Measurements from ENCODE around the gene AAR2. TPM values are rescaled to one million over a fixed set of nuclear protein-coding genes. Genes with fewer than 3 reads are reported as not detected.

AAR2 gene
- total RNA-seq, 1 experiment from 2014 or later, result 60.0 TPM

- H3K27ac Mint-ChIP-seq (ENCODE audit: unreplicated experiment), result no peak overlapping the region
- ChIA-PET CTCF (no interaction called here), POLR2A (no interaction called here)
- H3K36me3 Mint-ChIP-seq (ENCODE audit: insufficient read depth, unreplicated experiment), result no peaks in the 10 kb centered on the region
- TF ChIP-seq CTCF (IDR thresholded peaks at IDR 0.05; ENCODE audit: insufficient read depth in 1 of 2, low read depth in 1 of 2, low read length in 1 of 2, severe bottlenecking in 1 of 2, unreplicated experiment in 1 of 2), result no peak
- H3K4me1 Mint-ChIP-seq (ENCODE audit: low read depth, unreplicated experiment), result no peaks in the 10 kb centered on the region
- no peaks in the 10 kb centered on the region for H3K36me3 ChIP-seq (ENCODE audit: control insufficient read depth, insufficient read depth, low read length)
- no peaks in the 10 kb centered on the region for H3K9me3 Mint-ChIP-seq (ENCODE audit: unreplicated experiment)
- H3K4me3 Mint-ChIP-seq (ENCODE audit: unreplicated experiment), result no peak overlapping the region
- H3K4me1 ChIP-seq, result no peaks in the 10 kb centered on the region
- peaks cover 50% of the 10 kb centered on the region for H3K27me3 Mint-ChIP-seq (ENCODE audit: insufficient read depth, unreplicated experiment)
- DNase-seq, result no peak
- no peak overlapping the region for H3K4me3 ChIP-seq (ENCODE audit: low read depth, low read length)
- intact Hi-C loops (cut with micrococcal nuclease; ENCODE audit: unreplicated experiment), result no loop called here
- BruUV-seq (replicated peaks), result no TSS peak
- peaks cover 7% of the 10 kb centered on the region for H3K27me3 ChIP-seq (replicated peaks; ENCODE audit: control insufficient read depth, insufficient read depth, low read length)
- H3K9me3 ChIP-seq, result no peaks in the 10 kb centered on the region
Measured at GRCh38 chr20:36298795-36299339, 62.6 kb downstream of the AAR2 start.

GRCh38 chr20:36299459-36299858, 63.2 kb downstream of the AAR2 start:
- Mint-ChIP-seq H3K36me3 (ENCODE audit: insufficient read depth, unreplicated experiment) (no peaks in the 10 kb centered on the region), H3K27ac (ENCODE audit: unreplicated experiment) (no peak overlapping the region), H3K4me3 (ENCODE audit: unreplicated experiment) (no peak overlapping the region), H3K4me1 (ENCODE audit: low read depth, unreplicated experiment) (no peaks in the 10 kb centered on the region), H3K9me3 (ENCODE audit: unreplicated experiment) (no peaks in the 10 kb centered on the region), H3K27me3 (ENCODE audit: insufficient read depth, unreplicated experiment) (peaks cover 52% of the 10 kb centered on the region)
- POLR2A ChIA-PET, result no interaction called here
- no peak for DNase-seq
- no TSS peak for BruUV-seq (replicated peaks)
- no peak overlapping the region for H3K4me3 ChIP-seq (ENCODE audit: low read depth, low read length)
- TF ChIP-seq CTCF (IDR thresholded peaks at IDR 0.05; ENCODE audit: insufficient read depth in 1 of 2, low read depth in 1 of 2, low read length in 1 of 2, severe bottlenecking in 1 of 2, unreplicated experiment in 1 of 2), result no peak
- peaks cover 8% of the 10 kb centered on the region for H3K27me3 ChIP-seq (replicated peaks; ENCODE audit: control insufficient read depth, insufficient read depth, low read length)
- intact Hi-C loops (cut with micrococcal nuclease; ENCODE audit: unreplicated experiment), result no loop called here
- CTCF ChIA-PET, result no interaction called here
- H3K4me1 ChIP-seq, result no peaks in the 10 kb centered on the region
- no peaks in the 10 kb centered on the region for H3K9me3 ChIP-seq
- no peaks in the 10 kb centered on the region for H3K36me3 ChIP-seq (ENCODE audit: control insufficient read depth, insufficient read depth, low read length)

GRCh38 chr20:36301359-36302119, 65.3 kb downstream of the AAR2 start:
- peaks cover 2% of the 10 kb centered on the region; the same call in 1 of the 2 replicates for H3K4me1 ChIP-seq
- peaks cover 14% of the 10 kb centered on the region for H3K27me3 ChIP-seq (replicated peaks; ENCODE audit: control insufficient read depth, insufficient read depth, low read length)
- H3K9me3 ChIP-seq, result no peaks in the 10 kb centered on the region
- Mint-ChIP-seq H3K27ac (ENCODE audit: unreplicated experiment) (no peak overlapping the region), H3K4me1 (ENCODE audit: low read depth, unreplicated experiment) (no peaks in the 10 kb centered on the region), H3K9me3 (ENCODE audit: unreplicated experiment) (no peaks in the 10 kb centered on the region), H3K4me3 (ENCODE audit: unreplicated experiment) (no peak overlapping the region), H3K27me3 (ENCODE audit: insufficient read depth, unreplicated experiment) (peaks cover 54% of the 10 kb centered on the region), H3K36me3 (ENCODE audit: insufficient read depth, unreplicated experiment) (no peaks in the 10 kb centered on the region)
- H3K4me3 ChIP-seq (ENCODE audit: low read depth, low read length), result no peak overlapping the region
- TF ChIP-seq CTCF (IDR thresholded peaks at IDR 0.05; ENCODE audit: insufficient read depth in 1 of 2, low read depth in 1 of 2, low read length in 1 of 2, severe bottlenecking in 1 of 2, unreplicated experiment in 1 of 2), result no peak
- CTCF ChIA-PET, result interaction anchor here (1.1 to 1.2 kb wide), 2 partner anchors 98 to 138 kb away, joined by 3 read pairs; no protein-coding TSS in a partner anchor
- BruUV-seq (replicated peaks), result no TSS peak
- no peaks in the 10 kb centered on the region for H3K36me3 ChIP-seq (ENCODE audit: control insufficient read depth, insufficient read depth, low read length)
- no peak for DNase-seq
- intact Hi-C loops (cut with micrococcal nuclease; ENCODE audit: unreplicated experiment), result no loop called here
- POLR2A ChIA-PET, result no interaction called here
